Keratinocyte (primary cell): ENCODE results near the gene ITPA. TPM values are rescaled to one million over a fixed set of nuclear protein-coding genes. Genes with fewer than 3 reads are reported as not detected.

ENCODE experiments used
- DNase-seq: peaks from one replicate; pipeline ENCODE4 v3.0.0-alpha.2; 2011; ENCODE audit warnings: low read depth, missing footprints, low spot score
- FAIRE-seq: peaks from 2 replicates; lab custom pipeline; 2011; peaks lifted over from hg19 to GRCh38; lab: Jason Lieb, UNC
- H2AFZ ChIP-seq: 2 replicates; pipeline ENCODE4 v1.6.0; 2012; ENCODE audit warnings: low read length, control low read depth, inconsistent platforms; ENCODE audit not compliant: control insufficient read depth
- H3K27ac ChIP-seq: 2 replicates; pipeline ENCODE4 v1.5.1; 2011; ENCODE audit warnings: low read length; ENCODE audit not compliant: control insufficient read depth, insufficient read depth
- H3K27me3 ChIP-seq: 3 replicates; pipeline ENCODE4 v1.6.0; 2011; ENCODE audit warnings: low read length; ENCODE audit not compliant: control insufficient read depth, insufficient read depth; ENCODE audit errors: extremely low read depth
- H3K36me3 ChIP-seq, 2 experiments: 2 replicates in 1 of 2; 3 replicates in 1 of 2; pipeline ENCODE4 v1.5.1; 2011; ENCODE audit warnings: low read length in 2 of 2, mild to moderate bottlenecking in 1 of 2; ENCODE audit not compliant: control insufficient read depth in 2 of 2, insufficient read depth in 2 of 2; ENCODE audit errors: extremely low read depth in 1 of 2
- H3K4me1 ChIP-seq: 3 replicates; pipeline ENCODE4 v1.5.1; 2011; ENCODE audit warnings: low read length; ENCODE audit not compliant: control insufficient read depth, insufficient read depth; ENCODE audit errors: extremely low read depth
- H3K4me2 ChIP-seq: 3 replicates; pipeline ENCODE4 v1.6.0; 2011; ENCODE audit warnings: low read depth, low read length; ENCODE audit not compliant: control insufficient read depth, insufficient read depth; ENCODE audit errors: extremely low read depth
- H3K4me3 ChIP-seq, 3 experiments: fragments of 200-600 bp in 1 of 3; sonication (generic) in 1 of 3; 2 replicates in 2 of 3; 3 replicates in 1 of 3; pipeline ENCODE4 v1.5.1; 2011 to 2016; ENCODE audit warnings: low read length in 3 of 3, mild to moderate bottlenecking in 3 of 3, control low read depth in 2 of 3, inconsistent platforms in 1 of 3, low read depth in 1 of 3, mixed read lengths in 1 of 3, mixed run types in 1 of 3, moderate library complexity in 1 of 3; ENCODE audit not compliant: control insufficient read depth in 2 of 3, insufficient read depth in 2 of 3; ENCODE audit errors: extremely low read depth in 1 of 3
- H3K79me2 ChIP-seq: 2 replicates; pipeline ENCODE4 v1.6.0; 2012; ENCODE audit warnings: low read length; ENCODE audit not compliant: control insufficient read depth, insufficient read depth
- H3K9ac ChIP-seq: 3 replicates; pipeline ENCODE4 v1.6.0; 2011; ENCODE audit warnings: low read length; ENCODE audit not compliant: control insufficient read depth, insufficient read depth; ENCODE audit errors: extremely low read depth
- H3K9me1 ChIP-seq: 3 replicates; pipeline ENCODE4 v1.6.0; 2011; ENCODE audit warnings: low read length; ENCODE audit not compliant: control insufficient read depth, insufficient read depth; ENCODE audit errors: extremely low read depth
- H3K9me3 ChIP-seq: 2 replicates; pipeline ENCODE4 v1.5.1; 2012; ENCODE audit warnings: low read depth, low read length; ENCODE audit not compliant: control insufficient read depth
- H4K20me1 ChIP-seq: 3 replicates; pipeline ENCODE4 v1.6.0; 2011; ENCODE audit warnings: low read length; ENCODE audit not compliant: control insufficient read depth, insufficient read depth; ENCODE audit errors: extremely low read depth
- EZH2 ChIP-seq: IDR thresholded peaks from one replicate; pipeline ENCODE4 v1.6.1; 2012; ENCODE audit warnings: inconsistent platforms, mild to moderate bottlenecking, low read length, moderate library complexity
- dilution Hi-C: fragments of 300-500 bp; cut with MboI; formaldehyde crosslinking; loops from one replicate; pipeline ENCODE4 v1.7.0; 2020; ENCODE audit warnings: low sequenced_read_pairs; ENCODE audit not compliant: extremely low pct_ligation_motif_present
- polyA plus RNA-seq, 5 experiments: library from polyadenylated mRNA; depleted of rRNA in 3 of 5; stranded (reverse) in 3 of 5; stranded (forward) in 1 of 5; unstranded in 1 of 5; fragments of >200 nt; gene quantifications; 1 replicate in 1 of 5; 2 replicates in 3 of 5; 3 replicates in 1 of 5; pipeline versions ENCODE4 v1.2.1 to v1.2.3, GENCODE V29; 2011 to 2012; ENCODE audit warnings: missing spikeins in 2 of 5, low read depth in 1 of 5, low replicate concordance in 1 of 5
- TF ChIP-seq, protein P1 (sequence below), 3 experiments: IDR thresholded peaks in 1 of 3; conservative IDR thresholded peaks in 1 of 3; optimal IDR thresholded peaks in 1 of 3; 2 replicates in 2 of 3; 3 replicates in 1 of 3; pipeline versions ENCODE3 to v1.5.1; 2011; ENCODE audit warnings: low read length in 3 of 3, mild to moderate bottlenecking in 3 of 3, moderate library complexity in 2 of 3, control low read depth in 1 of 3, inconsistent platforms in 1 of 3; ENCODE audit not compliant: insufficient read depth in 2 of 3; ENCODE audit errors: extremely low read depth in 1 of 3

The ITPA gene
- polyA plus RNA-seq, 1 donor (not counting 4 experiments of a cell fraction or from before 2014, with no cell fraction given): 40.5 TPM

DNA sequence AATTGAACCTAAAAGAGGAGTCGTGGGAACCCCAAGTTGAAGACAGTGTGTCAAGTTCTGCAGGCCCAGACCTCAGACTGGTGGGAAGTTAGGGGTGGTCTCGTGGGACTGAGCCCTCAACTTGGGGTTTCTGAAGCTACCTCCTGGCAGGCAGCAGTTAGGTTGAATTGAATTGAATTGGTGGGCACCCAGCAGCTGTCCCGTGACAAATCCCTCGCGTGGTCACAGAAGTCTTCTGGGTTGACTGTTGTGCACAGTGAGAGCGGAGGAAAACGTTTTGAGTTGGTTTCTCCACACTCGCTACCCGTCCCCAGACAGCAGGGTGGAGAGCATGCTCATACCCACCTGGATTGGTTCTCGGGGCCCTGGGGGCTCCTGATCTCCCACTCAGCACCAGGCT is 16.8 kb downstream of the ITPA start:
- Histone ChIP-seq H3K79me2 (no peaks in the 10 kb centered on the region), H3K36me3 (peaks cover 13 to 21% of the 10 kb centered on the region in 2 experiments), H3K4me3 (no peak overlapping the region), H2AFZ (no peak overlapping the region), H3K4me2 (no peak overlapping the region), H3K9me1 (no peaks in the 10 kb centered on the region), H3K9ac (no peak overlapping the region), H3K27me3 (no peaks in the 10 kb centered on the region), H3K4me1 (peaks cover 13% of the 10 kb centered on the region), H3K9me3 (no peaks in the 10 kb centered on the region), H3K27ac (no peak overlapping the region), H4K20me1 (no peaks in the 10 kb centered on the region)
- TF ChIP-seq, protein P1, sequence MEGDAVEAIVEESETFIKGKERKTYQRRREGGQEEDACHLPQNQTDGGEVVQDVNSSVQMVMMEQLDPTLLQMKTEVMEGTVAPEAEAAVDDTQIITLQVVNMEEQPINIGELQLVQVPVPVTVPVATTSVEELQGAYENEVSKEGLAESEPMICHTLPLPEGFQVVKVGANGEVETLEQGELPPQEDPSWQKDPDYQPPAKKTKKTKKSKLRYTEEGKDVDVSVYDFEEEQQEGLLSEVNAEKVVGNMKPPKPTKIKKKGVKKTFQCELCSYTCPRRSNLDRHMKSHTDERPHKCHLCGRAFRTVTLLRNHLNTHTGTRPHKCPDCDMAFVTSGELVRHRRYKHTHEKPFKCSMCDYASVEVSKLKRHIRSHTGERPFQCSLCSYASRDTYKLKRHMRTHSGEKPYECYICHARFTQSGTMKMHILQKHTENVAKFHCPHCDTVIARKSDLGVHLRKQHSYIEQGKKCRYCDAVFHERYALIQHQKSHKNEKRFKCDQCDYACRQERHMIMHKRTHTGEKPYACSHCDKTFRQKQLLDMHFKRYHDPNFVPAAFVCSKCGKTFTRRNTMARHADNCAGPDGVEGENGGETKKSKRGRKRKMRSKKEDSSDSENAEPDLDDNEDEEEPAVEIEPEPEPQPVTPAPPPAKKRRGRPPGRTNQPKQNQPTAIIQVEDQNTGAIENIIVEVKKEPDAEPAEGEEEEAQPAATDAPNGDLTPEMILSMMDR (optimal IDR thresholded peaks at IDR 0.05 in 1 of 3, IDR thresholded peaks at IDR 0.05 in 1 of 3, conservative IDR thresholded peaks at IDR 0.05 in 1 of 3; ENCODE audit: extremely low read depth in 1 of 3, insufficient read depth in 2 of 3, low read length in 3 of 3): no peak
- dilution Hi-C loops: no loop called here
- DNase-seq (no peak), FAIRE-seq (no peak)

DNA sequence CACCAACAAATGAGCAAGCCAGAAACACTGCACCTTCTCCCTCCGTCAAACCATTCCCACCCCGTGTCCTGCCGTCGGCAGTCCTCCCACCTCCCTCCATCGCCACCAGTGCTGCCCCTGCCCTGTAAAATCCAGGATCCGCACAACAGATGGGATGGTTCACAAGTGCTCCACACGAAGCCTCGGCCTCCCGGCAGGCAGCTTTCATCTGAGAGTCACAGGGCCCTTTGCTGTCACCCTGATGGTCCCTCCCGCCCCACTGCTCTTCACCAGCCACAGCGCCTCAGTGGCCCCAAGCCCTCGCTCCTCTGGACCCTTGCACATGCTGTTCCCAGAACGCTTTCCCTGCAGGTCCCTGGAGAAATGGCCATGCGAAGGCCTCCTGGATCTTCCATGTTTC is 17.6 kb downstream of the ITPA start:
- dilution Hi-C loops: no loop called here
- Histone ChIP-seq H3K4me2 (no peak overlapping the region), H3K4me3 (no peak overlapping the region), H3K36me3 (peaks cover 9 to 18% of the 10 kb centered on the region in 2 experiments), H2AFZ (no peak overlapping the region), H4K20me1 (no peaks in the 10 kb centered on the region), H3K4me1 (peaks cover 8% of the 10 kb centered on the region), H3K9me3 (no peaks in the 10 kb centered on the region), H3K9me1 (no peaks in the 10 kb centered on the region), H3K9ac (no peak overlapping the region), H3K79me2 (no peaks in the 10 kb centered on the region), H3K27ac (no peak overlapping the region), H3K27me3 (no peaks in the 10 kb centered on the region)
- FAIRE-seq: no peak
- TF ChIP-seq EZH2: no peak
- TF ChIP-seq, protein P1 (optimal IDR thresholded peaks at IDR 0.05 in 1 of 3, IDR thresholded peaks at IDR 0.05 in 1 of 3, conservative IDR thresholded peaks at IDR 0.05 in 1 of 3; ENCODE audit: extremely low read depth in 1 of 3, insufficient read depth in 2 of 3, low read length in 3 of 3): no peak
- no peak for DNase-seq
